Neural cell (in vitro differentiated cells): Measurements from ENCODE around the gene ARNT2.

Experiments
- CTCF ChIP-seq: fragments of 450-650 bp; IDR thresholded peaks from 2 replicates; pipeline ENCODE4 v1.5.1; 2014; ENCODE audit warnings: antibody characterized with exemption, mild to moderate bottlenecking, moderate library complexity; ENCODE audit not compliant: poor library complexity, severe bottlenecking
- EP300 ChIP-seq: fragments of 450-650 bp; conservative IDR thresholded peaks from 2 replicates; pipeline ENCODE4 v1.6.1; 2014; ENCODE audit warnings: antibody characterized with exemption, mild to moderate bottlenecking, moderate library complexity; ENCODE audit not compliant: poor library complexity, severe bottlenecking
- POLR2AphosphoS5 ChIP-seq: IDR thresholded peaks from 2 replicates; pipeline ENCODE4 v1.6.1; 2012
- REST ChIP-seq: IDR thresholded peaks from 2 replicates; pipeline ENCODE4 v1.6.1; 2012; ENCODE audit warnings: borderline replicate concordance
- SMC3 ChIP-seq: fragments of 450-650 bp; conservative IDR thresholded peaks from 2 replicates; pipeline ENCODE4 v1.6.1; 2014; ENCODE audit warnings: antibody characterized with exemption, mild to moderate bottlenecking, moderate library complexity; ENCODE audit not compliant: poor library complexity
- TAF1 ChIP-seq: IDR thresholded peaks from 2 replicates; pipeline ENCODE4 v1.6.1; 2012; ENCODE audit warnings: low read depth

- TF ChIP-seq CTCF, result no peak
- no peak for TF ChIP-seq REST
- no peak for TF ChIP-seq POLR2AphosphoS5
- TF ChIP-seq SMC3, result no peak
- TF ChIP-seq EP300, result no peak
- no peak for TF ChIP-seq TAF1
Observed at GRCh38 chr15:80458580-80458979, 54.4 kb downstream of the ARNT2 start.
